RWPE2 (cell line): Measurements from ENCODE around the gene ALMS1.

Experiments
- ATAC-seq: fragments of 200-7000 bp; cut with Tn5 transposase; 3 replicates; pipeline ENCODE4 v1.9.1; 2021; ENCODE audit warnings: low read depth
- DNase-seq: peaks from one replicate; pipeline ENCODE4 v3.0.0-alpha.2; 2020; ENCODE audit warnings: low spot score
- H3K27ac ChIP-seq: fragments of 450-650 bp; 2 replicates; pipeline ENCODE4 v1.5.1; 2017; ENCODE audit warnings: mild to moderate bottlenecking; ENCODE audit not compliant: poor library complexity, severe bottlenecking
- H3K27me3 ChIP-seq: fragments of 250-450 bp; sonication (Bioruptor Pico); 2 replicates; pipeline ENCODE4 v1.5.1; 2021; ENCODE audit warnings: mild to moderate bottlenecking, moderate library complexity; ENCODE audit not compliant: insufficient read depth, poor library complexity, severe bottlenecking
- H3K36me3 ChIP-seq: fragments of 250-450 bp; sonication (Bioruptor Pico); 2 replicates; pipeline ENCODE4 v1.5.1; 2020; ENCODE audit warnings: low read depth, mild to moderate bottlenecking, moderate library complexity
- H3K4me1 ChIP-seq: fragments of 250-450 bp; sonication (Bioruptor Pico); 2 replicates; pipeline ENCODE4 v1.5.1; 2021; ENCODE audit warnings: mild to moderate bottlenecking, moderate library complexity; ENCODE audit not compliant: insufficient read depth, poor library complexity, severe bottlenecking
- H3K4me3 ChIP-seq: fragments of 250-450 bp; sonication (Bioruptor Pico); 2 replicates; pipeline ENCODE4 v1.5.1; 2021; ENCODE audit warnings: mild to moderate bottlenecking, moderate library complexity; ENCODE audit not compliant: severe bottlenecking
- H3K9me3 ChIP-seq: fragments of 250-450 bp; sonication (Bioruptor Pico); 2 replicates; pipeline ENCODE4 v1.5.1; 2021; ENCODE audit warnings: mild to moderate bottlenecking, moderate library complexity; ENCODE audit not compliant: severe bottlenecking
- CTCF ChIP-seq: fragments of 450-650 bp; IDR thresholded peaks from one replicate; pipeline ENCODE4 v1.5.1; 2017; ENCODE audit warnings: mild to moderate bottlenecking, moderate library complexity; ENCODE audit not compliant: poor library complexity, severe bottlenecking

Gene ALMS1

GRCh38 chr2:73654175-73654574, 268.5 kb downstream of the ALMS1 start:
- Histone ChIP-seq H3K27me3 (peaks cover 20% of the 10 kb centered on the region), H3K36me3 (no peaks in the 10 kb centered on the region), H3K4me1 (no peaks in the 10 kb centered on the region), H3K4me3 (no peak overlapping the region), H3K27ac (no peak overlapping the region), H3K9me3 (no peaks in the 10 kb centered on the region)
- TF ChIP-seq CTCF, result no peak
- DNase-seq (no peak), ATAC-seq (no peak)
